GM19328 (cell line): ENCODE measurements around the gene MVB12B.

Experiments used
- ATAC-seq: cut with Tn5 transposase; IDR thresholded peaks from one replicate; pipeline ENCODE4 v1.9.1; 2021; ENCODE audit warnings: mild to moderate bottlenecking, moderate library complexity; ENCODE audit not compliant: unreplicated experiment

The MVB12B gene

DNA sequence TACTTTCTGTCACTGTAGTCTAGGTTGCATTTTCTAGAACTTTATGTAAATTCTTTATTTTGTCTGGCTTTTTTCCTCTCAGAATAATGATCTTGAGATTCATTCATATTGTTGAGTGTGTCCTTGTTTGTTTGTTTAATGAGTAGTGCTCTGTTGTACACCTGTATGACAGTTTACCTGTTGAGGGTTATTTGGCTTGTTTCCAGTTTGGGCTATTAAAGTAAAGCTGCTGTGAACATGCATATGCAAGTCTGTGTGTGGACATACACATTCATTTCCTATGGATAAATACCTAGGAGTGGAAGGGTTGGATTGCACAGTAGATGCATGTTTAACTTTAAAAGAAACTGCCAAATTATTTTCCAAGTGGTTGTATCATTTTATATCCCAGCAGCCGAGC lies 30.4 kb downstream of the MVB12B start:
- no peak for ATAC-seq

DNA sequence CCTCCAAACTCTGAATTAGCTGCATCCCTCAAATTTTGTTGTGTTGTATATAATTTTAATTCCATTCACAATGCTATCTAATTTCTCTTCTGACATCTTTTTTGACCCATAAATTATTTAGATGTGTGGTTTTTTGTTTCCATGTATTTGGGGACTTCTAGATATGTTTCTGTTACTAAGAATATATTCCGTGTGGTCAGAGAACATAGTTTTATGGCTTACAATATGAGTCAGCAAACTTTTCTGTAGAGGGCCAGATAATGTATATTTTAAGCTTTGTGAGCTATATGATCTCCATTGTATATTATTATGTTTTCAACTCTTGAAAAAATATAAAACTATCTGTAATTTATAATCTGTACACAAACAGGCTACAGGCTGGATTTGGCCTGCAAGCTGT lies 33.4 kb downstream of the MVB12B start:
- no peak for ATAC-seq

DNA sequence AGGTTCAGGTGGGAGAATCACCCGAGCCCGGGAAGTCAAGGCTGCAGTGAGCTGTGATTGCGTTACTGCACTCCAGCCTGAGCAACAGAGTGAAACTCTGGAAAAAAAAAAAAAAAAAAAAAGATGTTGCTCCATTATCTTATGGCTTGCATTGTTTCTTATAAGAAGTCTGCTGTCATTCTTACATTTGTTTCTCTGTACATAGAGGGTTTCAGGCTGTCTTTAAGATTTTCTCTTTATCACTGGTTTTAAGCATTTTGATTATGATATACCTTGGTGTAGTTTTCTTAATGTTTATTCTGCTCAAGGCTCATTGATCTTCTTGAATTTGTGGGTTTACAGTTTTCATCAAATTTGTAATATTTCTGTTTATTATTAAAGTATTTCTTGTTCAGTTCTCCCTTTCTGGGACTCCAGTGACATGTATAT lies 35.2 kb downstream of the MVB12B start:
- no peak for ATAC-seq

DNA sequence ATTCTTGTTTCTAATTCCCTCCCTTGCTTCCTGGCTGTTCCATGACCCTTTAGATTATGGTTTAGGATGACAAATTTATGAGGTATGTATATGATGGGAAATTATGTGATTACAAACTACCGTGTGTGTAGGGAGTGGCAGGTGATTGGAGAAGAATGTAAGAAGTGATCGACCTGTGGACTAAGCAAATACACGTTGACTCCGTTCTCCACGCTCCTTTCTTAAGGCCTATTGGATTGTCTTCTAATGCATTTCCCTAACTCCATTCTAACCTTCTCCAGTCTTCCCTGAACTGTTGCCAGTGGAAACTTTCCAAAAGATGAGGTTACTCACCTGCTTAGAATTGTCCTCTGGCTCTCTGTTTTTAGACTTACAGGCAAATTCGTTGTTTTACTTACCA lies 36.6 kb downstream of the MVB12B start:
- no peak for ATAC-seq

DNA sequence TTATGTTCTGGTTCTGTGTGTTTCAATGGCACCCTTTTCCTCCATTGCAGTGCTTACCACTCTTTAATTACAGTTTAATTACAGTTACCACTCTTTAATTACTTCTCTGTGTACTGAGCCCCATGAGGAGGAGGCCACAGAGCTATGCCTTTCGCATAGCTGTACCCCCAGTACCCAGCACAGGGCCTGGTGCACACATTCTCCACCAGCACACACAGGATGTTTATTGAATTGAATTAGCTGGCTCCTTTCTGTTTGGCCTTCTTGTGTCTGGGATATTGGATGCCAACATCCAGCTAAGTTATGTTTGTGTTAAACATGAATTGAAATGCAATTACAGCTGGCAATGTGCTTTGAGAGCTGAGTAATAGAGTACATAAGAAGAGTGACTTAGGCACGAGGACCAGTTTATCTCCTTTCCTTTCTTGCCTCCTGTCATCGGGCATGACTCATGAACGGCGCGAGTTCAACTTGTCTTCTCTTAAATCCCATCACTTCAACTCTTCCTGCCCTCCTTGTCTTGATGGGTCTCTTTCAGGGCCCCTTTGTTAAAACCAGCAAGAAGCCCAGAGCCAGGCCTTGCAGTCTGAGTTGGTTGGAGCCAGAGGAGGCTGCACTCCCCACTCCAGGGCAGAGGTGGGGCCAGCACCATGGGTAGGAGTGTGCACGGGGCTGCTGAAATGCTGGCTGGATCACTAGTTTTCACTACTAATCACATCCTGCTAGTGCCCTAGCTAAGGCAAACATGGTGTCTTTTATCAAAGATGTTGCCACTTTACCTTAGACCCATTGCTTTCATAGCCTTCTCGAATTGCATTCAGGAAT lies 37.4 kb downstream of the MVB12B start:
- ATAC-seq: no peak

DNA sequence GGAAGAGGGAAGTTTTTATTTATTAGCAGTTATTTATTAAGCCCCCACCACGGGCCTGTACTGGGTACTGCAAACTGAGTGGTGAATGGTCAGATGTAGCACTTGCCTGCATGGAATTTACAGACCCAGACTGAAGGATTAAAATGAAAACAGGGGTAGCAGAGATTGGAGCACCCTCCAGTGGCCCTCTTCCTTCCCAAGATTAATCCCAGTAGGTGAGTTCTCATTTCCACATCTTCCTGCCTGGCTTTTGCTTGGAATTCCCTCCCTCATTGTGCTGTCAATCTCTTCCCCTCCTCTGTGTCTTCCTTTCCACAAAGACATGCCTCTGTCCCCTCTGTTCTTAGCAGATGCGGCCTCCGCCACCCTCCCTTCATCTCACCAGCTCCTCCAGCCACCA lies 39.2 kb downstream of the MVB12B start:
- ATAC-seq: no peak

DNA sequence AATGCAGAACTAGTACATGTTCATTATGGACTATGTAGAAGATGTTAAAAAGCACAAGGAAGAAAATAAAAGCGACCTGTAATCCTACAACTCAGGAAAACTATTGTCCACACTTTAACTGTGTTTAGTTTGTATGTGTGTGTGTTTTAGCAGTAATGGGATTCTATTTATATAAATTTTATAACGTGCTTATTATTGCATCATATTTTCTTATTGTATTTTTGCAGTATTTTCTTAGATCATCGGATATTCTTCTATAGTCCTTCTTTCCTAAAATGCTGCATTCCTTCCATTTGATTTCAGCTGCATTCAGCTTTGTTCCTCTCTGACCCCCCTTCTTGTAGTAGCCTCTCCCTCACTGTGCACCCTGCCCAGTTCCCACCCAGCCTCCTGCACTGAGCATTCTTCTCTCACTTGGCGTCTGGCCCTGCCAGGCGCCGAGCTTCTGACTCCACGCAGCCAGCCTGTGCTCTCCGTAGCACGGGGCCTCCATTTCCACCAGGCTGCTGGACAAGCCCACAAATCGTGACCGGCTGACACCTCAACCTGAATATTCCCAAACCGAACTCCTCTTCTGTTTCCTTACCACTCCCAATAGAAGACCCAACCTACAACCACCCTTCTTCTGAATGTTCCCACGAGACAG lies 39.9 kb downstream of the MVB12B start:
- no peak for ATAC-seq

DNA sequence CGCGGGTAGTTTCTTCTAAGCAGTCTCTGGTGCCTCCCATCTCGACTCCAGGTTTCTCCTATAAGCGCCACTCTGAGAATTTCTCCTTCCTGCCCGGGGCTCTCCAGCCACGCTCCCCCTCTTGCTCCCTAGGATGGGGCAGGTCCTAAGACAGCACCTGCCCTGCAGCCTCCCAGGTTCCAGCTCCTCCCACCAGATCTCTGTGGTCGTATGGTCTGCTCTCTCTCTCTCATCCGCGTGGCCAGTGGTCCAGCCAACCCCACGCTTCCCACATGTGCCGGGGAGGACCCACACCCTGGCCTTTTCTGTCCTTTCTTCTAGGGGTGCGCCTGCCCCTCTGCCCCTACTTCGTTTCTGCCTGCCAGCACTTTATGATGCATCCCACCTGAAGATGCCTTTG lies 40.5 kb downstream of the MVB12B start:
- no peak for ATAC-seq

DNA sequence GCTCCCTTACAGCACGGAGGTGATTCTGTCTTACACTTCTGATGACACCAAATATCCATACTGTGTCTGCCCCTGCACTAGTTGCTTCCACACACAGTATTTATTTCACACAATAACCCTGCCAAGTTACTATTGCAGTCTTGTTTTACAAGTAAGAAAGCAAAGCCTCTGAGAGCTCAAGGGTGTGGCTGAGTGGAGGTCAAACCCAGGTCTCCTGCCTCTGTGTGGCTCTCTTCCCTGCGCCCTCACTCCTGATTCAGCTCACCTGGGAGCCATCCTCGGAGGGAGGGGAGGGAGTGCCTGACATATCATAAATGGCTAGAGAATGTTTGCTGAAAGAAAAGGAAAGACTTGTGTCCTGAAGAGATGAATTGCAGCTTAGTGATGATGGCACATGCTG lies 41.0 kb downstream of the MVB12B start:
- no peak for ATAC-seq

DNA sequence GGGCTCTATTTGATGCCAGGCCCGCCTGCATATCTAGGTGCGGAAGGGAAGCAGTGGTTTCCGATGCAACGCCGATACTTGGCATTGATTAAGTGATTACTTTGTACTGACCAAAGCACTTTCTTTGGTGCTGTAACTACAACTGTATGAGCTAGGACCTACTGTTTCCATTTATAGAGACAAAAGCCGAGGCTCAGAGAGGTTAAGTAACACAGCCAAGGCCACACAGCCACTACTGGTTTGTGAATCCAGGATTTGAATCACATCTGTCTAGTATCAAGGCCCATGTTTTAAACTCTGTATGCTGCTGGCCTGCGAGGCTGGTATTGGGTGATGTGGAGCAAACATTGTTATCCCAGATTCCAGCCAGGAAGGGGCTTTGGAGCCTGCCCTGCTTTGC lies 41.4 kb downstream of the MVB12B start:
- no peak for ATAC-seq

DNA sequence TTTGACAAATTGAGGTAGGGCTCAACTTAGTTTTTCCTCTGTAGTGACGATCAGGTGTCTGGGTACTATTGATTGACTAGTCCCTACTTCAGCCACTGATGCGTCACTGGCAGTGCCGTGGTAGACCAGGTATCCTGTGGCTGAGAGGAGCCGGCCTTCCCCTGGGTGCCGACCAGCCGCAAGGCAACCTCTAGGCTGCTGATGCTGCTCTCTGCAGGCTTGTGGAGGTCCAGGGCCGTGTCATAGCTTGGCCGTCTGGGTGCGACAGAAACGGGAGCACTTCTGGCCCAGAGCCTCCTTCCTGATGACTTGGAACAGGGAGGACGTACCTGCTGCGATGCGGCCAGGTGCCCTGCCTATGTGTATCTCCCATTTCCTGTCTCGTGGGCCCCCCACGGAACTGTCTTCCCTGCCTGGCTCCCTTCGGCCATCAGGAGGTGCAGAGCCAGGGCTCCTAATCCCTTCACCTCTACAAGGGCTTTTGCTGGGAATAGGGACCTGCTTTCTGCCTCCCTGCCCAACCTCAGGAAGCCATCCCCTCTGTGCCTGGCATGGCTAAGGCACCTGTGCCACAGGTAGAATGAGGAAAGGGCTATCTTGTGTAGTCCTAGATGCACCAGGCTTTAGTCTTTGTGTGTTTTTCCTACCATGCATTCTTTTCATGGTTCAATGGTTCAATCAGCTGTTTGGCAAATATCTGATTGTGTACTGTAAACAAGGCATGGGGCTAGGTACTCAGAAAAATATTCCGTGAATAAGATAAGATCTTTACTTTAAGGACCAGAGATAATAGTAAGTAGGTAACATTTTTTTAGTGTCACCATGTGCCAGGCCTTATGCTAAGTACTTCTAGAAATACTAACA lies 44.6 kb downstream of the MVB12B start:
- no peak for ATAC-seq

DNA sequence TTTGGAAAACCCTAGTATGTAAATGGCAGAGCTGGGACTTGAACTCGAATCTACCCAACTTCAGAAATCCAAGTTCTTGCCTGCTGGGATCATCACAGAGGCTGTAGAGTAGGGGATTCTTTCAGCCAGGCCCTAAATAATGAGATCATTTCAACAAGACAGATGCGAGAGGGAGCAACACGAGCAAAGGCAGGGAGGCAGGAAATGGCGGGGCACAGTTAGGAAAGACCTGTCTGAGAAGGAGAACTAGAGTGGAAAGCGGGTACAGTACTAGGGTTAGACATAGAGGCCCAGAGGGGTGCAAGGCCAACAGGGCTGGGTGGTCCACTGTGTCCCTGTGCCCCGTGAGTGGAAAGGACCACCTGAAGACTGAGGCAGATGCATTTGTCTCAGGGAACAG lies 46.1 kb downstream of the MVB12B start:
- ATAC-seq: no peak

DNA sequence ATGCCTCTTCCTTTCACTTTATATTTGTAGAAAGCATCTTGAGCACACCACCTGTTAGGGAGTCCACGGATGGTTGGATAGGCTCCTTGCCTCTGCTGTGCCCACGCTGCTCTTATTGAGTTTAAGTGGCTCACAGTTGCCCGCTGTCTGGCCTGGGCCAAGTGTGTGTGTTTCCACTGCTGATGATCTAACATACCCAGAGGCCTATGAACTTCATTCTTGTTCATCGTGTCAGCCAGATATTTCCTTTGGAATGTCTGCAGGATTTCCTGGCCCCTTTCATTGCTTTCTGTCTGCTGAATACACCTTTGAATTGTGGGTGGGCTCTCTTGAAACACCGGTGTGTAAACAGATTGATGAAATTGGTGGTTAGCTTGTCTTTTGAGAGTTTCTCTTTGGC lies 46.6 kb downstream of the MVB12B start:
- ATAC-seq: no peak

DNA sequence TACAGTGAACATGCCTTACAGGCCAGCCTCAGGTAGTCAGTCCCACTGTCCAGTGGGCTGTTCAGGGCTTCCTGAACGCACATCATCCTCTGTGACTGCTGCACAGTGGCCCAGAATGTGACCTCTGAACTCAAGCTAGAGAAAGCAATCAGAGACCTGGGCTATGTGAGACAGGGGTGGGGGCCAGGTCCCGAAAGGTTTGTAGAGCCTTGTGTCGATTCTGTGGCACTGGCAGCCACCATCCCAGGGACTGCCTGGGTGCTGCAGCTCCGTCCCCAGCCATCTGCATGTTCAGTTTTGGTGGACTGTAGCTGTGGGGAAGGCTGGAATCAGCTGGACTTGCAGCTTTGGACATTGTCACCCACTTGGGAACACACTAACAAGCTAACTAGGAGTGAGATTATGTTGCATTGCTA lies 47.7 kb downstream of the MVB12B start:
- ATAC-seq: no peak

DNA sequence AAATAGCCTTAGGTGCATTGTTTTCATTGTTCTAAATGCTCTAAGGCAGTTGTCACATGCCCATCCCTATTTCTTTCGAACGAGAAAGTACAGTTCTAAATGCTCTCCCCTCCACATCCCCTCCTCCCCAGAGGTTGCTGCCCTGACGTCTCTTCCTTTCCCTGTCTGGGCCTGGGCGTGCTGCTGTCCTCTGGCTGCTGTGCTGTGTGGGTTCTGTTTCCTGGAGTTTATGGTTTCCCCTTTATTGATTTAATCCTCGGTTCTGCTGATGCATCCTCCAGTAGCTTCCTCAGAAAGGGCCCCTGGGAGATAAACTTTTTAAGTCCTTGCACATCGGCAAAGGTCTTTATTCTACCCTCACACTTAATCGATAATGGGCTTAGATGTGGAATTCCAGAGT lies 48.8 kb downstream of the MVB12B start:
- ATAC-seq: no peak

DNA sequence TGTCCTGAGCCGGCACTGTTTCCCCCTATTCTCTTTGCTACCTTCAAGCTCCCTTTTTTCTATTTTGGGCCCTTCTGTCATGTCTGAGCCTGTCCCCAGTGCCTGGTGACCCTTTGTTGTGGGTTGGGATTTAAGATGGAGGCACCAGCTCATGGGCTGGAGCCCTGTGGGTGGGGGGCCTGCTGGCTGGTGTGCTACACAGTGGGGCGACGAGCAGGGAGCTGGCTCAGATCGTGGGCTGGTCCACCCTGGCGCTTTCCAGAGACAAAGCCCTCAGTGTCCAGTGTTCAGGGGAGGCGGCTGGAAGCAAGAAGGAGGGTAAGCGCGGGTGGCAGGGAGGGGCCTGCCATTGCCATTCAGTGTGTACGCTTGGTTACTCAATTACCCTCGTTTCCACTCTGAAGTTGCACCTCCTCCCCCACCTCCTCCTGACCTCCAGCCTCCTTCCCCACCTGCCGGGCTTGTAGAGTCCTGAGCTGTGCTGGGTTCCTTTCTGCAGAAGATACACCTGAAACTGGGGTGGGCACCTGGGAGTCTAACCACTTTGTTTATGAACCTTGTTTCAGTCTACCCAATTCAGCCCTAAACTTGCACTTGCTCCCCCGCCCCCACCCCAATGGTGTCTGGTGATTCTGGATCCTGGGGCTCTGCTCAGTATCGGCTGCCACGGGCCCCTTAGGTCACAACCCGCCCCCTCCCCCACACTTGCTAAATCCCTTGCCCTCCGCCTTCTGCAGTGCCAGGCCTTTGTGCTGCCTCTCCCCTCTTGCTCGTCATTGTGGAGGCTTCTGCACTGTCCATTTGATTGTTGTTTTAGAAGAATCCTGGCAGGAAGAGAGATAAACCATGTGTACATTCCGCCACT lies 49.9 kb downstream of the MVB12B start:
- no peak for ATAC-seq

DNA sequence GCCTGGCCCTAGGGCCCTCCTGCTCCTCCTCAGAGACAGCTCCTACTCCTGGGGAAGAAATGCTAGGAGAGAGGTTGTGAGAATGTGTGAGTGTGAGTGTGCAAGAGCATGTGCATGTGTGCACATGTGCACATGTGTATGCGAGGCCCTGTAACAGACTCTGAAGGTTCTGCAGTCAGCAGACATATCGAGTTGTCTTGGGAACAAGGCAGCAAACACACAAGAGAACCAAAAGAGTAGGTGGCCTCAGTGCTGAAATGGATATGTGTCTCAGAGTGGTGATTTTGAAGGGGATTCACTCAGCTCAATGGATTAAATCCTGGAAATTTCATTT lies 50.5 kb downstream of the MVB12B start:
- no peak for ATAC-seq

DNA sequence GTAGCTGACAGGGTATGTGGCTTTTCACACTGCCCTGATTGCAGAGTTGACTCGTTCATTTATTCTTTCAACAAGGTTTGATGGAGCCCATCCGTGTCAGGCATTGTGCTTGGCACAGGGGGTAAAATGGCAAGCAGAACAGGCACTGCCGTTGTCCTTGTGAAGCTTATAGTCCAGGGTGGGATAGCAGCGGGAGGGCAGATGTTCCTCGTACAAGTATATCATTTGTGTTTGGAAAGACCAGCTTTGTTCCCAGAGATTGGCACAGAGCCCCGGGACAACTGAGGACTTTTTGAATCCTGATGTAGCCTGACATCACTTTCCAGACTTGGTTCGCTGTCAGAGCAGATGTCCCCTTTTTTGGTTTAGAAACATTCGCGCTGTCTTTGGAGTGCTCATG lies 50.9 kb downstream of the MVB12B start:
- ATAC-seq: no peak

DNA sequence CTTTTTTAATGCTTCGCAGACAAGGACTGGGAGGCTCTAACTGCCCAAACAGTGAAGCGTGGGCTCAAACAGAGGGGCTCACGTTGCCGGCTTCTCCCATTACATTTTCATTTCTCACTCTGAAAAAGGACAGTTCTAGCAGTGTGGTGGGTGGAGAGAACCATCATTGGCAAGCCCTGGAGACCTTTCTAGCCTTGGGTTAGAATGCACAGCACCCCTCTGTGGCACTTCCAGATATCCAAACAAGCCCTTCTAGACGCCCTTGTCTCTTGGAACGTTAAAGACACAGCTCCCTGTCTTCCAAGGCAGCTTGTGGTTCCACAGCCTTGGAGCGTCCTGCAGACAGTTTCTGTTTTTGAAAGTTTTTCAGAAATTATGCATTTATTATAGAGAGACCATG lies 52.1 kb downstream of the MVB12B start:
- ATAC-seq: no peak

DNA sequence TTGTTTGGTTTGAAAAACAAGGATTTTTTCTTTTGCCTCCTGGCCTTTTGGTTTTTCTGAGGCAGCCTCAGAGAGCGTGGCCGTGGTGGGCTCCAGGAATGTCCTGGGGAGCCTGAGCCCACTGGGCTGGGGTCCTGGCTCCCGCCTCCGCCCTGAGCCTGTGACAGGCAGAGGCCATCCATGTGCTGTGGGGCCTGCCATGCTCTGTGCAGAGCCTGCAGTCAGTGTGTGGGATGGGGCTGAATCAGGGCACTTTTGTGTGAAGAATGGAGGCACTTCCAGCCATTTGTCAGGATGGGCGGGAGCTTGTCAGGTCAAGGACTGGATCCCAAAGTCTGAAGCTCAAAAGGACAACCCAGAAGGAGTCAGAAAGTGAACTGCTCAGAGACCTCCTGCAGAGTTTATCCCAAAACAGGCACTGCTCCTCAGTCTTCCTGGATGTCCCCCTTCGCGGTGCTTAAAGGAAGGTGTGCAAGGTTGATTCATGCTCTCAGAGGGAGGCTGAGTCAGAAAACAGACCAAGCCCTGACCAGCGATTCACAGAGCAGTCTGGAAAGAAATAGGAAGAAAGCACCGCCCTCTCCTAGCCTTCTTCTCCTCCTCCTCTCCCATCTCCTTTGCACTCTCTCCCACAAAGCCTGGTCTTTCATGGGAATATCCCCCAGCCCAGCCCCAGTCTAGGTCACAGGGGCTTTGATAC lies 53.2 kb downstream of the MVB12B start:
- ATAC-seq: no peak
